ENCODE measurements around the gene HFE.
"Not testable (repeated sequence)": the region's sequence is repeated elsewhere in the genome, so short reads cannot be mapped to it uniquely, and the experiment has no call there.

HFE gene

DNA sequence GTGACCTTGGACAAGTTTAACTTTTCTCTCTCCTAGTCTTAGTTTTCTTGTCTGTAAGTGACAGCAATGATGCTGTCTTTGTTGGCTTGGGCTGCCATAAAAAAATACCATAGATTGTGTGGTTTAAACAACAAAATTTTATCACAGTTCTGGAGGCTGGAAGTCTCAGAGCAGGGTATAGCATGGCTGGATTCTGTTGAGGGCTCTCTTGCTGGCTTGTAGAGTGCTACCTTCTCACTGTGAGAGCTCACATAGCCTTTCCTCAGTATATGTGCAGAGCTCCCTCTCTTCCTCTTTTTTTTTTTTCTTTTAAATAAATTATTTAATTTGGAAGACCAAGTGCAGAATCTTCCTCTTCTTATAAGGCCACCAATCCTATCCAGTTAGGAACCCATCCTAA lies 26.3 kb downstream of the HFE start:
- DNase-seq: no peak

DNA sequence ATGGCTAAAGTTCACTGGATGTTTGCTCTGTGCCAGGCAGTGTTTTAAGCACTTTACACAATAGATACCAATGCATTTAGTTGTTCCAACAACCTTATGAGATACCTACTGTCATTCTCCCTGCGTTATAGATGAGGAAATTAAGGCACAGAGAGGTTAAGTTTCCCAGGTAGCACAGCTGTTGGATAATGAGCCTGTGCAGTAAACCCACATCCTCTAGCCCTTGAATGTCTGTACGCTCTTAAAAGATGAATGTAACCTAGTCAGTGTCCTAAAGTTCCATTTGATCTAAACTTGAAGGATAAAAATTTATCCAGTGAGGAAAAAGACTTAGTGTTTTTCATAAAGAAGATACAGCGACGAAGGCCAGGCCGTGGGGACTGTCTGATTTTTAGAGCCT lies 28.0 kb downstream of the HFE start:
- no peak for DNase-seq

DNA sequence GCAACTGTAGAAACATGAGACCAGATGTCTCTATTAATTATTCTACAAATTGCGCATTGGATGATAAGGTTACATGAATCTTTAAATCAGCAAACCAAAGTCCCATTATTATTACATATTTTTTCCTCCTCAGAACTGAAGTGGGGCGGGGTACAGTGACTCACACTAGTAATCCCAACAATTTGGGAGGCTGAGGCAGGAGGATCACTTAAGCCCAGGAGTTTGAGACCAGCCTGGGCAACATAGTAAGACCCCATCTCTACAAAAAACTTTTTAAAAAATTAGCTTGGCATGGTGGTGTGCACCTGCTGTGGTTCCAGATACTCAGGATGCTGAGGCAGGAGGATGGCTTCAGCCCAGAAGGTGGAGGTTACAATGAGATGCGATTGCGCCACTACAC lies 29.0 kb downstream of the HFE start:
- DNase-seq: no peak

DNA sequence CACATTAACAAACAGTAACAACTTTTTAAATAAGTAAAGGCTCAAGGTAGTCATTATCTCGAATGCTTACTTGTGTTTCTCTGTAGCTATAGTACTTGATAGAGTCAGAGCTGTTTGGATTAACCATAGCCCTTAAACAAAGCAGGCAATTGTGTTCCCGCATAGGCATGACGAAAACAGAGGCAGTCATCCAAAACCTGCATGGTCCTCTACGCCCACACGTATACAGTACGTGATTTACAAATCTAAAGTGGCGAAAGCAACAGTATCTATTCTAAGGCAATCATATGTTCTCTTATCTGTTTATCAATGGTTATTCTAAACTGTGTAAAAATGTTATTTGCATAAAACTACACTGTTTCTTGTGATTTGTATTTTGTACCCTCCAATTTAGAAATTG lies 31.8 kb downstream of the HFE start:
- DNase-seq: peak; percentile 96

DNA sequence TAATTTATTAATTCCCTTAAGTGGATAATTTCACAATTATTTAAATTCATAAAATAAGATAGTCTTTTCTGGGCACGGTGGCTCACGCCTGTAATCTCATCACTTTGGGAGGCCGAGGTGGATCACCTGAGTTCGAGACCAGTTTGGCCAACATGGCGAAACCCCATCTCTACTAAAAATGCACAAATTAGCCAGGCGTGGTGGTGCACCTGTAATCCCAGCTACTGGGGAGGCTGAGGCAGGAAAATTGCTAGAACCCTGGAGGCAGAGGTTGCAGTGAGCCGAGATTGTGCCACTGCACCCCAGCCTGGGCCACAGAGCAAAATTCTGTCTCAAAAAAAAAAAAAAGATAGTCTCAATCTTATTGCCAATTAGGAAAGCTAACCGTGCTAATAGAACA lies 32.9 kb downstream of the HFE start:
- not testable (repeated sequence) for DNase-seq

DNA sequence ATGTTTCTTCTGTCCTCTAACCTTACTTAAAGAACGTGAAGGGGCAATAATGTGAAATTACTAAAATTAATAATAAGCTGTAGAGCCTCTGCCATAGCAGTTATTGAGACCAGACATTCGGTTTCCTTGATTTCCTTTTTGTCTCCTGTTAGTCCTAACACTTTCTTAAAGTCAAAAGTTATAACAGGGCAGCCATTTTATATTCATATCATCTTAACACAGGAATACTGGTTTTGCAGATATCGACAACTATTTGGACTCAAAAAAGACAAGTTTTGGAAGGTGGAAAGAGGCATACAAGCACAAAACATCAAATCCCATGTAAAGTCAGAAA lies 33.5 kb downstream of the HFE start:
- no peak for DNase-seq

DNA sequence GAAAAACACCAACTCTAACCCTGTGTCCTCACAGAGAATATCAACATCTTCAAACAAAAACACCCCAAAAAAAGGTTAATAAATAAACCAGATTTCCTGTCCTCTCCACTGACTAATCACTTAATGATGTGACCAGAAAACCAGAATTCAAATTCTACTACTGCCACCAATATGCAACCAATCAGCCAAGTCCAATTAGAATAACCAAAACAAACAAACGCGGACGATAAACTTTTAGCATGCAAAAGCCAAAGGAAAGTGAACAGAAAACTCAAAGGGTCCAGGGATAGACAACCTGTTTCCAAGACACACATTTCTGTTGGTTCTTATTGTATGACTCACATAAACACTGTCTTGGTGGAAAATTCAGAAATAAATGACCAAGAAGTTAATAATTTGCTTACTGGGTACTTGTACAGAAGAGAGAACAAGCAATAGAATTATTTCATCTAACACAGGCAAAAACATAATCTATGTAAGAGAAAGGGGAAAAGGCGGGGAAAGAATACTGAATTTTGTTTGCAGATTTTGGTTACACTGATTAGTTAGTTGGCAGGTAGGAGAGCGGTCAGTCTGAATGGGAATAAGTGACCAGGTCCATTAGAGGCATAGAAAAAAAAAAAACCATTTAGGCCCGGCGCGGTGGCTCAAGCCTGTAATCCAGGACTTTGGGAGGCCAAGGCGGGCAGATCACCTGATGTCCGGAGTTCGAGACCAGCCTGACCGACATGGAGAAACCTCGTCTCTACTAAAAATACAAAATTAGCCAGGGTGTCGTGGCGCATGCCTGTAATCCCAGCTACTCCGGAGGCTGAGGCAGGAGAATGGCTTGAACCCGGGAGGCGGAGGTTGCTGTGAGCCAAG lies 34.1 kb downstream of the HFE start:
- peak; percentile 85 for DNase-seq

DNA sequence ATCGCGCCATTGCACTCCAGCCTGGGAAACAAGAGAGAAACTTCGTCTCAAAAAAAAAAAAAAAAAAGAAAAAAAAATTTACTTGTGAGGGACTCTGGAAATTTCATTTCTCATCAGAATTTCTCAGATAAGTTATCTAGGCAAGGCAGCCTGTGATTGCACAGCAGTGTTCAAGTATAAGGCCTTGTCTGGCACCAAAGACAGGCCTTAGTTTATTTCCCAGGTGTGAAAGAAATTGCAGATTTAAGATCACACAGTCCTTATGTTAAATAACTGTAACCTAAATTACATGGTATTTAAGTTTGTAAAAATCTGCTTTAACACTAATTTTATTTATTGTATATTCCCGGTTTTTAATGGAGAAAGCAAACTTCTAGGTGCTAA lies 34.8 kb downstream of the HFE start:
- peak; percentile 48 for DNase-seq

DNA sequence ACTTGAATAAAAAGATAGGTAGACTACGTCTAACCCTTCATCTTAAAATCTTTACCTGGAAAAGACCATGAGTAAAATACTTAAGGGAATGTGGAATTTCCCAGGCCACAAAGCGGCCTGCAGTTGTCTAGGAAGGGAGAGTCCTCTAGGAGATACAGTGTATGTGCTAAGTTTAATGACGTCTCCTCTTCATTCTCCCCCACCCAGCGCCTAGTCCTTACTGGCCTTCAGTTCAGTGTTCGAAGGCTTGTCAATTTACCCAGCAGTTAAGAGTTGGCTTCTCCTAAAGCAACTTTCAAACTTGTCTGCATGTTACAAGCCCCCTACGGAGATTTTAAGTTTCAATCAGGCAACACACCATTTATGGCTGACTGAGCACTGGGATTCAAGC lies 35.2 kb downstream of the HFE start:
- peak; percentile 74 for DNase-seq

DNA sequence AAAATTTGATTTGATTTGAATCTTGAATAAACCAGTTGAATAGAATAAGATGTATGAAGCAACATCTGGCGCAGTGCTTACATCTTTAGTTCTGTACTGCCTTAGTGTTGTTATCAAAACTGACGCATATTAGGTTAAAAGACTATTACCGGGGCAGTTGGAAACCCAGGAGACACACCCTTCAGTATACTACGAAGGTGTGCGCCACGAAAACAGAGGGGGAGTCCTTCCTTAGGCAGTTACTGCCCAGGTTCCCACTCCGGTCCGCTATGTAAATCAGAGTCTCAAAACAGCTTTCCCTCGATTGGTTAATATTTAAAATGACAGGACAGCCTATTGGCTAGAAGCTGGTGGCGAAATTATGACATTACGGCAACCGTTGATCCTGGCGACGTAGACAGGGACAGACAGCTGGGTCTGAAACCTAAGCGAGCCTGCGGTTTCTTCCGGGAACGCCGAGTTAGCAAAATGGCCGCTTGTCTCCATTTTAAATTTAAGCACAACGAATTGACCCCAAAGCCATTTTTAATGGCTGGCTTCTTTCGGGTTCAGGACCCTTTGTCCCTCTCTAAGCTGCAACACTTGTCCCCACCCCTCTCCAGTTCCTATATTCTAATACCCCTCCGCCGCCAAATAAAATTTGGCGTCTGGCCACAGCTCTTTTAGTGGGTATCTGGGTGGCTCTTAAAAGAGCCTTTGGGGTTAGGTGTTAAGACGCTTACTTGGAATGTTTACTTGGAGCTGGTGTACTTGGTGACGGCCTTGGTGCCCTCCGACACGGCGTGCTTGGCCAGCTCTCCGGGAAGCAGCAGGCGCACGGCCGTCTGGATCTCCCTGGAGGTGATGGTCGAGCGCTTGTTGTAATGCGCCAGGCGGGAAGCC lies 35.8 kb downstream of the HFE start:
- DNase-seq: peak; percentile 99

DNA sequence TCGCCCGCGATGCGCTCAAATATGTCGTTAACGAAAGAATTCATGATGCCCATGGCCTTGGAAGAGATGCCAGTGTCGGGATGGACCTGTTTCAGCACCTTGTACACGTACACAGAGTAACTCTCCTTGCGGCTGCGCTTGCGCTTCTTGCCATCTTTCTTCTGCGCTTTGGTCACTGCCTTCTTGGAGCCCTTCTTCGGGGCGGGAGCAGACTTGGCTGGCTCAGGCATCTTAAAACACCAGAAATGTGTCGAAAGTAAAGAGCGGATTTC lies 36.4 kb downstream of the HFE start:
- DNase-seq: no peak

DNA sequence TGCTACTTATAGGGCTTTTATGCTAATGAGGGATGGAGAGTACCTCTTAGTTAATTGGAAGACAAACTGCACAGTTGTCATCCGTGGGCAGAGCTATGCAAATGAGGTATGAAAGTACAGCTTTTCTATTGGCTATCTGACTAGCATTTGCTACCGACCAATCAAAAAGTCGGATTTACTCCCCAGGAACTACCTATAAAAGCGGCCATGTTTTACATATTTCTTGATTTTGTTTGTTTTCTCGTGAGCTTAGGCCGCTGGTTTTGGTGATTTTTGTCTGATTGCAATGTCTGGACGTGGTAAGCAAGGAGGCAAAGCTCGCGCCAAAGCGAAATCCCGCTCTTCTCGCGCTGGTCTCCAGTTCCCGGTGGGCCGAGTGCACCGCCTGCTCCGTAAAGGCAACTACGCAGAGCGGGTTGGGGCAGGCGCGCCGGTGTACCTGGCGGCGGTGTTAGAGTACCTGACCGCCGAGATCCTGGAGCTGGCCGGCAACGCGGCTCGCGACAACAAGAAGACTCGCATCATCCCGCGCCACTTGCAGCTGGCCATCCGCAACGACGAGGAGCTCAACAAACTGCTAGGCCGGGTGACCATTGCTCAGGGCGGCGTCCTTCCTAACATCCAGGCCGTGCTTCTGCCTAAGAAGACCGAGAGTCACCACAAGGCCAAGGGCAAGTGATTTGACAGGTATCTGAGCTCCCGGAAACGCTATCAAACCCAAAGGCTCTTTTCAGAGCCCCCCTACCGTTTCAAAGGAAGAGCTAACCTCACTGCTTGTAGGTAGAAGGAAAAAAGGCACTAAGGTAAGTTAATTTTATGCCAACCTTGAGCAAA lies 36.9 kb downstream of the HFE start:
- peak; percentile 99 for DNase-seq

DNA sequence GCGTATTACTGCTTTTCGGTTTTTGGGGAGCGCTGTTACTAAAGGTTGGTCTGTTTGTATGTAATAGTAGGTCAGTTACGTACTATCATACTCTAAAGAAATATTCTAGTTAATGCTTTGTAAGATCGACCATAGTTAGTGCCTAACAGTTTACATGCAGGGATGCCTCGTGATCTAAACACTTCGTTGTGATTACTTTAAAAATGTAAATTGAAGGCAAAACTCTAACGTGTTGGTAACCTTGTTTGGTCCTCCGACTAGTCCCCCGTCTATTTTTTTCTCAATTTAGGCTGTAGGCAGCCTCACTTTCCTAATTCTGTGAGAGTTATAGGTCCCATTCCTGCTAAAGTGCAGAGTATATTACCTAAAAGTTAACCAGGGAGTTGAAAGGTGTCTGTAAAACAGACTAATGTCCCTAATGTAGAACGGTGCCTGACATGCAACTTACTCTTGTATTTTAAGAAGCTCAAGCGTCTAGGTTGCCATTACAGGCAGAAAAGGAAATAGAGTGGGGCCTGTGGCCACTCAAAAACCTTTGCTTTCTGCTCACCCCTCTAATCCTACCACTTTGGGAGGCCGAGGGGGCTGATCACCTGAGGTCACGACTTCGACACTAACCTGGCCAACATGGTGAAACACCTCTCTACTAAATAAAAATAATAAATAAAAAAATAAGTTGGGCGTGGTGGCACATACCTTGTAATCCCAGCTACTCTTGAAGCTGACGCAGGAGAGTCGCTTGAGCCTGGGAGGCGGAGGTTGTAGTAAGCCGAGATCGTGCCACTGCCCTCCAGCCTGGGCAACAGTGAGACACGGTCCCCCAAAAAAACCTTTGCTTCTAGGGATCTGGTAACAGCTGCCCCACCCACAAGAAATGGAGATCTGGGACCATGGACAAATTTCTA lies 37.8 kb downstream of the HFE start:
- DNase-seq: peak; percentile 79

DNA sequence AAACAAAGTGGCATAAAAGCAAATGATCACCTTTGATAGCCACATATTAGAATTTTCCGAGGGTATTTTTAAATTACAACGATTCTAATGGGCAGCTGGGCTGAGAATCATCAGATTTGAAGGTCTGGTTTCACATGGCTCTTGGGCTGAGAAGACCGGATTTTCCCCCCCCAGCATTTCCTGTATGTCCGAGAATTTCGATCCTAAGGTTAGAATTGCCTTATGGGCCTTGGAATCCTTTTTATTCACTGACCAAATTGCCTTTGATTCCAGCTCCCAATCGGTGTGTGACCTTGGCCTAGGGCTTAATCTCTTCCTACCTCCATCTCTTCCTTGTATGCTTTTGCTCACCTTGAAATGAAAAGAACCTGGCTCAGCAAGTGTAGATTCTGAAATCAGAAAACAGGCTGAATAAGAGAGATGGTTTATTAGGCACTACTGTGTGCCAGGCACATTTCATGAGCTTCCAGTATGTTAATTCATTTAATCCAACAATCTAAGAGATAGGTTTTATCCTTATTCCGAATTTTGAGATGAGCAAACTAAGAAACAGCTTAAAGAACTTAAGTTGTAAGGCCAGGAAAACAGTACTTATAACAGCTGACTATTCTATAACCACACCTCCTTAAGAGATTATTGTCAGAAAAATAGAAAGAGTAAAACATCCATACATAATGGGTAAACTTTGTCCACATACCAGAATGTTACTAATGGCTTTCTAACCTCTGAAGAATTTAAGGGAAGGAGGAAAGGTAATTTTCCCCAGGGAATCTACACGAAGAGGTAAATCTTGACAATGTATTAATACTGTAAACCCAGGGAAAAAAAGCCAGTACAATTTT lies 39.4 kb downstream of the HFE start:
- DNase-seq: peak; percentile 87

DNA sequence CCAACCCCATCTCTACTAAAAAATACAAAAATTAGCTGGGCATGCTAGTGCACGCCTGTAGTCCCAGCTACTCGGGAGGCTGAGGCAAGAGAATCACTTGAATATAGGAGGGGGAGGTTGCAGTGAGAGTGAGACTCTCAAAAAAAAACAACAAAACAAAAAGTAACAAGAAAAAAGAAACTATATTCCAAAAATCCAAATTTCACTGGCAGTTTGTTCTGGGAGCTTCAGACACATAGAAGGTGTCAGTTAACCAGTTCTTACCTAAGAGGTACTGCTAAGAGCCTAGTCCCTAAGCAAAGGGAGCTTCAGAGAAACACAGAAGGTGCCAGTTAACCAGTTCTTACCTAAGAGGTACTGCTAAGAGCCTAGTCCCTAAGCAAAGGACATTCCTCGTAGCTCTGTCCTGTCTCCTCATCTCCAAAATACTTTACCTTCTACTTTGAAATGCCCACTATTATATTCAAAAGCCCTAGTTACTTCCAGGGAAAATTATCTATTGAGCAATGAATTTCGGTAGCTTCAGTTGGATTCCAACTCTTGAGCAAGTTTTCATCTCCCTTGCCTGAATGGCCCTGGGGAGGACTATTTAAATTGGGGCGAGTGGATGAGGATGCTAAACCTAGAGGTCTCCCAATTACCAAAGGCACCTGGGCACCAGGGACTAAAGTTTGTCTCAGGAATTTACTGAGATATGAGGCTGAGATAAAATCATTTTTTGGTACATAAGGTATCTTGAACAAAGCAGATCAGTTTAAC lies 41.0 kb downstream of the HFE start:
- no peak for DNase-seq

DNA sequence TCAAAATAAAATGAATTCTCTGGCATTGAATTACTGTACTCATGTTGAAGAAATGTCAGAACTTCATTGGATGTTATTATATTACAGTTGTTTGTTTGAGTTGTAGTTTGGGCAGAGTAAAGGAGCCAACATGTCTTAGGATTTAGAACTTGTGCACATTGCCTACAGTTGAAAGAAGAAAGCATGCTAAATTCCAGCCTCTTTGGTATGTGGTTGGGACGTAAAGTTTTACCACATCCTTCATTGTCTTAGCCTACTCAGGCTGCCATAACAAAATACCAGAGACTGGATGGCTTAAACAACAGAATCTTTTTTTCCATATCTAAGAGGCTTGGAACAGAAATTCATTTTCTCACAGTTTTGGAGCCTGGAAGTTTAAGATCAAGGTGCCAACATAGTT lies 42.4 kb downstream of the HFE start:
- no peak for DNase-seq

DNA sequence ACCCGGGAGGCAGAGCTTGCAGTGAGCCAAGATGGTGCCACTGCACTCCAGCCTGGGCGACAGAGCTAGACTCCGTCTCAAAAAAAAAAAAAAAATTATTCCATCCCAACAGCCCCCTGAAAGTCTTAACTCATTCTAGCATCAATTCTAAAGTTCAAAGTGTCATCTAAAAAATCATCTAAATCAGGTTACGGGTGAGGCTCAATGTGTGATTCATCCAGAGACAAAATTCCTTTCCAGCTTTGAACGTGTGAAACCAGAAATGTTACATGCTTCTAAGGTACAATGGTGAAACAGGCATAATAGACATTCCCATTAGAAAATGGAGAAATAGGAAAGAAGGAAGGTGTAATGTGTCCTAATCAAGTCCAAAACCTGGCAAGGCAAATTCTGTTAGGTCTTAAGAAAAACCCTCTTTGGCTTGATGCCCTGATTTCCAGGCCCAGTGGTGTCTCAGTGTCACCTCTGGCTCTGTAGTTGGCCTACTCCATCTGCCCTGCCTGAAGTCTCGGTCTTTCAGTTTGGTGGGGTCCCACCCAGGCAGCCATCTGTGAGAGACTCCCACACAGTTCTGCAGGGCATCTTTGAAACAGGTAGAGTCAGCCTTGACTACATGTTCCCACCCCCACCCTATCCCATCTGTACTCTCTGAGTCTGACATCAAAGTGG lies 43.5 kb downstream of the HFE start:
- no peak for DNase-seq

DNA sequence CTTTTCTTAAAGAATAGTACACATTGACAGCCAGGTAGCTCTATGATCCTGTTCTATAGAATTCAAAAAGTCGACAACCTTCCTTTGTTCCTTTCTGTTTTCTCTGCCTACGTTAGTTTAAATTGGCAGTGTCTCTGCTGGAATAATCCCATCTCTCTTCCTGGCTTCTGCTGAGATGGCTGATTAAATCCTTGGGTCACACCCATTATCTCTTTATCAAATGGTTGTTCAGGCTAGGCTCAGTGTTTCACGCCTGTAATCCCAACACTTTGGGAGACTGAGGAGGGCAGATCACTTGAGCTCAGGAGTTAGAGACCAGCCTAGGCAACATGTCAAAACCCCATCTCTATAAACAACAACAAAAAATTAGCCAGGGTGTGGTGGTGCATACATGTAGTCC lies 44.4 kb downstream of the HFE start:
- DNase-seq: no peak

DNA sequence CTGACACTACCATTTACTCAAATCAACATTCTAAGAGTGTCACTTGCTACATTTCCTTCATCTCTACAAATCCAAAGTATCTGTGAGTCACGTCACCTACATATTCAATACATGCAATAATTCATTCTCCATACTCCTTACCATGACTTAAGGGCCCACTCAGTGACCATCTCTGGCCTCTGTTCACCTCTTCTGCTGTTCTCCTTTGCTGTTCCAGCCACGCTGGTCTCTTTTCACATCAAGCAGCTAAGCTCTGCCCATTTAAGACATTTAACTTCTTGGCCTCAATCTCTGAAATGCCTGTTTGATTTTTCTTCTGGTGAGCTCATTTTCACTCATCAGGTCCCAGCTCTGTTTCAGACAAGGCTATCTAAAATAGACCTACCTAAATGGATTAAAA lies 46.5 kb downstream of the HFE start:
- no peak for DNase-seq

DNA sequence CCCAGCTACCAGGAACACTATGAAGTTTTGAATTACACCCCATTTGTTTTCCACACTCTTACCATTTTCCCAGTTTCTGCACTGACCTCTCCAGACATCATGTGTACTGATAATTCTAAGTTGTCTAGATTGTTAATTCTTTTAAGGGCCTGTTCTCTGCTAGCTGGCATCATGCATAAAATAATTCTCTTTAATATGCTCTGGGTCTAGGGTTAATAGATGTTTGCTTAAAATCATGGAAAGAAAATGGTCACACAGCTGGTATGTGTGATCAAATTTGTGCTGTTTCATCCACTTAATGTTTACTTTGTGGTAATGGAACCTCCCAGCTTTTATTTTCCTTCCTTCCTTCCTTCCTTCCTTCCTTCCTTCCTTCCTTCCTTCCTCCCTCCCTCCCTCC lies 49.1 kb downstream of the HFE start:
- no peak for DNase-seq

Measured in DMS53 (cell line).